Suppressor macrophage treated with lipopolysaccharide for 1 hour (primary cell): Measurements from ENCODE around the gene MYOCOS.
"Not testable (repeated sequence)": the region's sequence is repeated elsewhere in the genome, so short reads cannot be mapped to it uniquely, and the experiment has no call there.

Experiments used
- DNase-seq, 3 donors: peaks; one replicate each; pipeline ENCODE4 v3.0.0-alpha.2; 2020 to 2022

Gene MYOCOS

GRCh38 chr1:171622152-171622462 is at the start of gene MYOCOS:
Gene MYOCOS, plus strand, starts transcription at chr1:171622243. Its CDS starts 1,641 bp downstream, at chr1:171623884.
- no peak for DNase-seq

- no peak for DNase-seq
Measured at GRCh38 chr1:171576144-171576543, 45.9 kb upstream of the MYOCOS start.

GRCh38 chr1:171581226-171581625 is 40.8 kb upstream of the MYOCOS start:
- DNase-seq: no peak

- DNase-seq: no peak
Measured at GRCh38 chr1:171581766-171582165, 40.3 kb upstream of the MYOCOS start.

GRCh38 chr1:171582589-171582988 is 39.5 kb upstream of the MYOCOS start:
- no peak for DNase-seq

GRCh38 chr1:171583591-171584201 is 38.3 kb upstream of the MYOCOS start:
- DNase-seq: peak; percentile 11 to 36 (median 16)

- DNase-seq: no peak
Measured at GRCh38 chr1:171585715-171586114, 36.3 kb upstream of the MYOCOS start.

GRCh38 chr1:171588230-171588629 is 33.8 kb upstream of the MYOCOS start:
- no peak for DNase-seq

GRCh38 chr1:171590022-171590421 is 32.0 kb upstream of the MYOCOS start:
- no peak for DNase-seq

GRCh38 chr1:171595324-171595723 is 26.7 kb upstream of the MYOCOS start:
- DNase-seq: peak in 1 of 3 donors; percentile 13

- no peak for DNase-seq
Measured at GRCh38 chr1:171596119-171596518, 25.9 kb upstream of the MYOCOS start.

GRCh38 chr1:171596705-171597104 is 25.3 kb upstream of the MYOCOS start:
- DNase-seq: no peak

- DNase-seq: no peak
Measured at GRCh38 chr1:171597203-171597602, 24.8 kb upstream of the MYOCOS start.

- DNase-seq: not testable (repeated sequence)
Measured at GRCh38 chr1:171600310-171600709, 21.7 kb upstream of the MYOCOS start.

- no peak for DNase-seq
Measured at GRCh38 chr1:171600862-171601261, 21.2 kb upstream of the MYOCOS start.

GRCh38 chr1:171603042-171603441 is 19.0 kb upstream of the MYOCOS start:
- DNase-seq: not testable (repeated sequence)

GRCh38 chr1:171606402-171606941 is 15.6 kb upstream of the MYOCOS start:
- DNase-seq: no peak

- peak; percentile 21 to 34 (median 25) for DNase-seq
Measured at GRCh38 chr1:171610385-171610784, 11.7 kb upstream of the MYOCOS start.

GRCh38 chr1:171611306-171611705 is 10.7 kb upstream of the MYOCOS start:
- no peak for DNase-seq

GRCh38 chr1:171613282-171613681 is 8.8 kb upstream of the MYOCOS start:
- DNase-seq: no peak

GRCh38 chr1:171615122-171615906 is 6.7 kb upstream of the MYOCOS start:
- not testable (repeated sequence) for DNase-seq

GRCh38 chr1:171616586-171616985 is 5.5 kb upstream of the MYOCOS start:
- no peak for DNase-seq

- peak in 2 of 3 donors; percentile 8 to 30 for DNase-seq
Measured at GRCh38 chr1:171623651-171624331, 1.7 kb downstream of the MYOCOS start.

- DNase-seq: no peak
Measured at GRCh38 chr1:171625225-171625624, 3.2 kb downstream of the MYOCOS start.
